ENCODE results near the gene CHN2. TPM values are rescaled to one million over a fixed set of nuclear protein-coding genes. Genes with fewer than 3 reads are reported as not detected.

Gene CHN2
- total RNA-seq, 1 donor from 2014 or later: 6.6 TPM

DNA sequence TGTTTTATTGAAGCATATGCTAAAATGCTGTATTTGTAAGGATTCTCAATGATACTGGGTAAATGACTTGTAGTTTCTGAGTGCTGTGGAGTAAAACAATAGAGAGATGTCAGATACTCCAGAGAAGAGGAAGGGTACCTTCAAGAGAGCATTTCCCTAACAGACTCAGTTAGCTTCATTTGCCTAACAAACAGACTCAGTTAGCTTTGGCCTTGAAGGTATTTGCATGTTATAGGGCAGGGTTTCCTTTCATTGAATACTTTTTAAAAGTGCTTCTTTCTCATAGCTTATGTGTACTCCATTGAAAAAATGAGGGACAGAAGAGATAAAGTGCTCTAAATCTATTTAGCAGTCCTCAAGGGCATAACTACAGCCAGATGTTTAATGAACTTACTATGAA is 101.8 kb downstream of the CHN2 start:
- H3K27me3 Mint-ChIP-seq (ENCODE audit: insufficient read depth, low read depth): no peaks in the 10 kb centered on the region
- no peaks in the 10 kb centered on the region for H3K9me3 ChIP-seq (ENCODE audit: low read depth)
- no peak for TF ChIP-seq EZH2phosphoT487 (IDR thresholded peaks at IDR 0.05)
- TF ChIP-seq, protein P1, sequence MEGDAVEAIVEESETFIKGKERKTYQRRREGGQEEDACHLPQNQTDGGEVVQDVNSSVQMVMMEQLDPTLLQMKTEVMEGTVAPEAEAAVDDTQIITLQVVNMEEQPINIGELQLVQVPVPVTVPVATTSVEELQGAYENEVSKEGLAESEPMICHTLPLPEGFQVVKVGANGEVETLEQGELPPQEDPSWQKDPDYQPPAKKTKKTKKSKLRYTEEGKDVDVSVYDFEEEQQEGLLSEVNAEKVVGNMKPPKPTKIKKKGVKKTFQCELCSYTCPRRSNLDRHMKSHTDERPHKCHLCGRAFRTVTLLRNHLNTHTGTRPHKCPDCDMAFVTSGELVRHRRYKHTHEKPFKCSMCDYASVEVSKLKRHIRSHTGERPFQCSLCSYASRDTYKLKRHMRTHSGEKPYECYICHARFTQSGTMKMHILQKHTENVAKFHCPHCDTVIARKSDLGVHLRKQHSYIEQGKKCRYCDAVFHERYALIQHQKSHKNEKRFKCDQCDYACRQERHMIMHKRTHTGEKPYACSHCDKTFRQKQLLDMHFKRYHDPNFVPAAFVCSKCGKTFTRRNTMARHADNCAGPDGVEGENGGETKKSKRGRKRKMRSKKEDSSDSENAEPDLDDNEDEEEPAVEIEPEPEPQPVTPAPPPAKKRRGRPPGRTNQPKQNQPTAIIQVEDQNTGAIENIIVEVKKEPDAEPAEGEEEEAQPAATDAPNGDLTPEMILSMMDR (IDR thresholded peaks at IDR 0.05): no peak
- TF ChIP-seq EZH2 (IDR thresholded peaks at IDR 0.05): no peak
- H3K4me3 ChIP-seq: no peak overlapping the region
- H2AFZ ChIP-seq (replicated peaks): no peak overlapping the region
- H3K4me2 ChIP-seq: no peak overlapping the region
- no peaks in the 10 kb centered on the region for H3F3A ChIP-seq (ENCODE audit: low read depth)
- no peaks in the 10 kb centered on the region for H3K36me3 Mint-ChIP-seq
- no peaks in the 10 kb centered on the region for H3K9me3 Mint-ChIP-seq
- no peak overlapping the region for H3K9ac ChIP-seq
- no peaks in the 10 kb centered on the region for H3K79me2 ChIP-seq (ENCODE audit: low read depth)
- no peak overlapping the region for H3K27ac Mint-ChIP-seq
- no peaks in the 10 kb centered on the region for H3K36me3 ChIP-seq
- peaks cover 25% of the 10 kb centered on the region for H3K4me1 Mint-ChIP-seq
- peaks cover 32% of the 10 kb centered on the region for H3K4me1 ChIP-seq
- no peak overlapping the region for H3K27ac ChIP-seq
- no peaks in the 10 kb centered on the region for H4K20me1 ChIP-seq (ENCODE audit: low read depth)
- H3K4me3 Mint-ChIP-seq: no peak overlapping the region
- peaks cover 7% of the 10 kb centered on the region for H3K27me3 ChIP-seq
- no peak for DNase-seq (ENCODE audit: low spot score)

DNA sequence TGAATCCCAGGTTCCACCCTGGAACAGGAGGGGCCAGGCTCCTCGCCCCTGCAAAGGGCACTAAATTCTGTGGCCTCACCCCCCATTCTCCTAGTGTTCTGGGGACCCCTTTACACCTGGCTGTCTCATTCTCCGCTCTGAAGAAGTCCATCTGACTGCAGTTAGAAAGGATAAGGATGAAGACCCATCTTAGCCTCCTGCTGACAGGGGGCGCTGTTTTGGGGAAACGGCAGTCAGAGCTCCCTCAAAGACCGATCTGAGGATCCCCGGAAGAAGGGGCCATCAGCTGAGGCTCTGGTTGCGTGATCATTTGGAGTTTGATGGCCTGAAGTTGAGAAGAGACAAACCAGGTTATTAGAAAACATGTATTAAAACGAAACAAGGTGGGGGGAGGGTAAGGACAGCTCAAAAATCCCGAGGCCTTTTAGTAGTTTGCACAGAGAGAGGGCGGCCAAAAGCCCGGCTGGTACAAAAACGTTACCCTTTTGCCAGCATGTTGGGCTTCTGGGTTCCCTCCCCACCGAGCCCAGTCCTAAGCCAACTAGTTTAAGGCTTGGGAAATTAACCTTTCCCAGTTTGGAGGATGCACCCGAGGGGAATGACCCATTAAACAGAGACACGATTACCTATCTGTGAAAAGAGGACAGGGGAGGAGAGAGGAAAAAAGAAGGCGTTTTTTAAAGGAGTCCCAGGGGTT is 102.8 kb downstream of the CHN2 start:
- Histone ChIP-seq H4K20me1 (ENCODE audit: low read depth) (no peaks in the 10 kb centered on the region), H3K27ac (no peak overlapping the region), H3K4me2 (peak overlapping the region; percentile 22), H3K36me3 (no peaks in the 10 kb centered on the region), H3K27me3 (no peaks in the 10 kb centered on the region), H3K4me1 (peaks cover 32% of the 10 kb centered on the region), H3F3A (ENCODE audit: low read depth) (no peaks in the 10 kb centered on the region), H3K9ac (no peak overlapping the region), H2AFZ (replicated peaks) (peak overlapping the region; percentile 57), H3K9me3 (ENCODE audit: low read depth) (no peaks in the 10 kb centered on the region), H3K4me3 (no peak overlapping the region), H3K79me2 (ENCODE audit: low read depth) (no peaks in the 10 kb centered on the region)
- peaks cover 25% of the 10 kb centered on the region for H3K4me1 Mint-ChIP-seq
- no peak overlapping the region for H3K4me3 Mint-ChIP-seq
- TF ChIP-seq, protein P1 (IDR thresholded peaks at IDR 0.05): peak; percentile 52
- no peak for TF ChIP-seq EZH2 (IDR thresholded peaks at IDR 0.05)
- no peaks in the 10 kb centered on the region for H3K9me3 Mint-ChIP-seq
- H3K36me3 Mint-ChIP-seq: no peaks in the 10 kb centered on the region
- peak; percentile 49 for DNase-seq (ENCODE audit: low spot score)
- no peaks in the 10 kb centered on the region for H3K27me3 Mint-ChIP-seq (ENCODE audit: insufficient read depth, low read depth)
- H3K27ac Mint-ChIP-seq: no peak overlapping the region

DNA sequence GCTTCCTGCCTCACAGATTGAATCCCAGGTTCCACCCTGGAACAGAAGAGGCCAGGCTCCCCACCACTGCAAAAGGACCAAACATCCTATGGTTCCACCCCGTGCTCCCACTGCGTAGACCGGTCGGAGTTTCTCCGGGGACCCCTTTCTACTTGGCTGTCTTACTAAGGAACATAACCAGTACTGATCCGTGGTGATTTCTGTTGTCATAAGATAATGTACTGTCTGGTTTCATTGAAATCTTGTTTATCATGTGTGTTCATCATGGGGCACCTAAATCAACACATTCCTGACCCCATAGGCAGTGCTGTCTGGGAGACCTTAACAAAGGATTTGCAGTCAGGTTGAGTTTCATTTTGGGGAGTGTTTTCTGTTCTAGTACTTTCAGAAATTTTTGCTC is 104.5 kb downstream of the CHN2 start:
- TF ChIP-seq EZH2phosphoT487 (IDR thresholded peaks at IDR 0.05) (no peak), EZH2 (IDR thresholded peaks at IDR 0.05) (no peak)
- TF ChIP-seq, protein P1 (IDR thresholded peaks at IDR 0.05): no peak
- DNase-seq (ENCODE audit: low spot score): no peak
- Histone ChIP-seq H3K27me3 (no peaks in the 10 kb centered on the region), H3K36me3 (no peaks in the 10 kb centered on the region), H3K79me2 (ENCODE audit: low read depth) (no peaks in the 10 kb centered on the region), H3K4me3 (no peak overlapping the region), H3K27ac (no peak overlapping the region), H2AFZ (replicated peaks) (no peak overlapping the region), H4K20me1 (ENCODE audit: low read depth) (no peaks in the 10 kb centered on the region), H3K4me1 (peaks cover 25% of the 10 kb centered on the region), H3K9me3 (ENCODE audit: low read depth) (no peaks in the 10 kb centered on the region), H3K9ac (no peak overlapping the region), H3F3A (ENCODE audit: low read depth) (no peaks in the 10 kb centered on the region), H3K4me2 (no peak overlapping the region)
- Mint-ChIP-seq H3K4me3 (no peak overlapping the region), H3K9me3 (no peaks in the 10 kb centered on the region), H3K27me3 (ENCODE audit: insufficient read depth, low read depth) (peaks cover 4% of the 10 kb centered on the region), H3K27ac (no peak overlapping the region), H3K36me3 (no peaks in the 10 kb centered on the region), H3K4me1 (peaks cover 21% of the 10 kb centered on the region)
